ENCODE measurements around the gene KLHL22.
A peak's percentile ranks its signal among the peaks of the same experiment; 100 is the strongest.
"Not testable (repeated sequence)": the region's sequence is repeated elsewhere in the genome, so short reads cannot be mapped to it uniquely, and the experiment has no call there.

The KLHL22 gene

DNA sequence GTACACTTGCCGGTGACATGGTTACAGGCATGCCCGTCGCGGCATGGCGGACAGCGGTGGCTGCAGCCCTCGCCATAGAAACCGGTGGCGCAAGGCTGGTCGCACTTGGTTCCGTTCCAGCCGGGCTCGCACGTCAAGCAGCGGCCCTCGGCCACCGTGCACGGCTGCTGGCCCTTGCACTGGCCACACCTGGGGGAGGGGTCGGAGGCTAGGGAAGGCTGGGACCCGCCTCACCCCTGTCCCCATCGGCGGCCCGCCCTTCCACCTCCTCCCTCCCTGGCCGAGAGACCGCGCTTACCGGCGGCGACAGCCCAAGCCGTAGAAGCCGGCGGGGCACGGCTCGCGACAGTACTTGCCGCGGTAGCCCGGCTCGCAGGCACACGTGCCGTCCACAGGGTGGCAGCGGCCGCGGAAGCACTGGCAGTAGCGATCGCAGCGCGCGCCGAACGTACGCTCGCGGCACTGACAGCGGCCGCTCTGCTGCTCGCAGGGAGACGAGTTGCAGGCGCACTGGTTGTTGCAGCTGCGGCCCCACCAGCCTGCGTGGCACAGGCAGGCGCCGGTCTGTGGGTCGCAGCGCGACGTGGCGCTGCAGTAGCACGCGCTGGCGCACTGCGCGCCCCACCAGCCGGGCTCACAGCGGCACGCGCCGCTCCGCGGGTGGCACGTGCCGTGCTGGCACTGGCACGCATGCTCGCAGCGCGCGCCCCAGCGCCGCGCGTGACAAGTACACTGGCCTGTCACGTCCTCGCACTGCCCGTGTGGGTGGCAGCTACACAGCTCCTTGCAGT is 64.7 kb downstream of the KLHL22 start:
- DNase-seq, result no peak

GRCh38 chr22:20430101-20430719 is 65.4 kb downstream of the KLHL22 start:
- no peak for DNase-seq

GRCh38 chr22:20429254-20430100 is 66.1 kb downstream of the KLHL22 start:
- peak; percentile 80 for DNase-seq

- DNase-seq, result no peak
These were observed 66.9 kb downstream of the KLHL22 start for GRCh38 chr22:20428496-20429253.

DNA sequence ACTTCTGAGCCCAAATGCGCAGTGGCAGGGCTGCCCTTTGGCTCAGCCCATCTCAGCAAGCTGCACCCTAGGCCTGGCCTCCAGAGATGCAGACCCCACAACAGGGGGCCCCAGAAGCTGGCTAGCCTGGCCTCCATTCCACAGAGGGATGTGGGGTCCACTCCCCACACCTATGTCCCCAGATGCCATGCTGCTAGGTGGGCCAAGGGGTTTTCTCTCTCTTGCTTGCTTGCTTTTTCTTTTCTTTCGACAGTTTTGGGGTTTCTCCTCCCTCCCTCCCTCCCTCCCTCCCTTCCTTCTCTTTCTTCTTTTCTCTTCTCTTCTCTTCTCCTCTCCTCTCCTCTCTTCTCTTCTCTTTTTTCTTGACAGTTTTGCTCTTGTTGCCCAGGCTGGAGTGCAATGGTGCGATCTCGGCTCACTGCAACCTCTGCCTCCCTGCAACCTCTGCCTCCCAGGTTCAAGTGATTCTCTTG is 67.6 kb downstream of the KLHL22 start:
- no peak for DNase-seq

DNA sequence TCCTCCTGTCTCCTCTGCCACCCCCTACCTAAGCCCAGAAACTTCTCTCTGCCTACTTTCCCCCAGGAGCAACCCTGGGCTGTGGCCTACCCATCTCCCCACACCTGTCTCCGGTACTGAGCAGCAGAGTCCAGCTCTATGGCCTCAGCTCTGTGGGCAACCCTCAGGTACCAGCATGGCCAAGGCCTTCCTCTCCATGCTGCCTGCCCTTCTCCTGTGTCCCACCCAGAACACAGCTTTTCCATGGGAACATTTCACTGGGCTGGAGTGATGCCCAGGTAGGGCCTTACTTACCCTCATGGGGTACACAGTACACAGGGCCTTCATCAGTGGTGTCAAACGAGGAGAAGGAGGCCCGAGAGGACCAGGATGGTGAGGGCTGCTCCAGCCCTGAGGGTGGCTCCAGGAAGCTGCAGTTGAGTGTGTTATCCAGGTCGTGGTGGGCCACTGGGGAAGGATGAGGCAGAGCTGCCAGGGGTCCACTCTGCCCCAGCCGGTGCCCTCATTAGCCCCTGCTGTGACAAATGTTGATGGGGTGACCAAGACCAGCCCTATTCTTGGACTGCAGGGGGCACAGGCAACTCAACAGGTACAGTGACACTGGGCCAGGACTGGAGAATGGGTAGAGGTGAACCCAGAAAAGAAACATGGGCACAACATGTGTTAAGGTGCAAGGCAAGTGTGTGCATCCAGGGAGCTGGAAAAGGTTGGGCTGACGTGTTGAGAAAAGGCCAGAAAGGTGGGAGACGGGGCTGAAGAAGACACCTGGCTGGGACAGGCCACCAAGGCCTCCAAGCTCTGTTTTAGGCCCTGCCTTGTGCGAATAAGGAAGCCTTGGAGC is 68.3 kb downstream of the KLHL22 start:
- DNase-seq, result no peak

GRCh38 chr22:20426259-20426615 is 69.4 kb downstream of the KLHL22 start:
- no peak for DNase-seq

GRCh38 chr22:20425566-20426258 is 69.9 kb downstream of the KLHL22 start:
- DNase-seq, result no peak

GRCh38 chr22:20424932-20425565 is 70.5 kb downstream of the KLHL22 start:
- DNase-seq, result no peak

GRCh38 chr22:20424568-20424931 is 71.0 kb downstream of the KLHL22 start:
- no peak for DNase-seq

DNA sequence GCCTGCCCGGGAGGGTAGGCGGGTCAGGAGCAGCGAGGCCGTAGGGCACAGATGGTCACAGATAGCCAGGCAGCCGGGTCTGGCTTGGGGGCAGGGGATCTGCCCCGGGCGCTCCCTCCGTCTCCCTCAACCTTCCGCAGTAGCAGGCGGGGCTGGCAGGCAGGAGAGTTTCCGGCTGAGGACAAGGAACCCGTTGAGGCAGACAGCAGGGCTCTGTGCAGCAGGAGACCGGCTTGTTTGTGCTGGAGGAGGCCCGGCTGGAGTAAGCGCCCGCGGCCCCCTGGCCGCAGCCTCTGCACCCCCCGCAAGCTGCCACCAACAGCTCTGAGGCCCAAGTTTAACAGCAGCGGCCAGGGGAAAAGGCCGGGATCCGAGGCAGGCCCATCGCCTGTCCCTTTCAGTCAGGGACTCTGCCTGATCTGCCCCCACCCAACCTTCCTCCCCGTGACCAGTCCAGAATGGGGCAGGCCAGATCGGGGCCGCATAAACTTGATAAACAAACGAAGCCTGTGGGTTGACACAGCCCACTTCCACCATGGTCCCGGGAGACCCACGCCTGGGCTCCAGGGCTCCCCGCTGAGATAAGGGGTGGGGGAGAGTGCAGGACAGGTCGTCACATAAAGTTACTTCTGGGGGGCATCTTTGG is 71.6 kb downstream of the KLHL22 start:
- DNase-seq, result no peak

- no peak for DNase-seq
These were observed 72.3 kb downstream of the KLHL22 start for GRCh38 chr22:20423008-20423905.

DNA sequence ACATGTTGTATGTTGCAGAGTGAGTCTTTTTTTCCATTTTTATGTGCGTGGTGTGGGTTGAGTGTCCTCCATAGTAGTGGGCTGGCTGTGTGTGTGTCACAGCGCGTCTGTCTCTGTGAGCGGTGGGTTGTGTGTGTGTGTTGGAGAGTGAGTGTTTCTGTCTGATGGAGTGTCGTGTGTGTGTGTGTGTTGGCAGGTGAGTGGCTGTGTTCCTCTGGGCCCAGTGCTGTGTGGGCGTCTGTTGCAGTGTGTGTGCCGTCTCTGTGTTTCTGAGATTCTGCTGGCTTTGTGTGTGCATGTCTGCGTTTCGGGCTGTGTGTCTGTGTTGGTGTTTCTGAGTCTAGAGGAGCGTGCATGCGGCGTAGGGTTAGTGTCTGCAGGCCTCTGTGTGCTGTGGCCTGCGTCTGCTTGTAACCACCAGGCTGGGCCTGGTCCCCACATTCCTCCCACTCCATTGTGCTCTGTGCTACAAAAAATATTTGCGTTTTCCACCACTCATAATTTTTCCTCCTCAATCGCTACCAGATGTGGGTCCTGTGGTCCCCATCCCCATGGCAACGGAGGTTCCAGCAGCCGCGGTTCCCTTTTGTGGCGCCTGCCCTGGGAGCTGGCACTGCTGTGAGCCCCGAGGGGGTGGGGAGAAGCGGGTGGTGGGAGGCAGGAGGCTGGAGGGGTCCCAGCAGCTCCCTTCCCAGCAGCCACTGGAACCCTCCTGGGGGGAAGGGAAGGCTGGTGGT is 73.2 kb downstream of the KLHL22 start:
- DNase-seq, result peak; percentile 25

GRCh38 chr22:20421507-20421874 is 74.1 kb downstream of the KLHL22 start:
- DNase-seq, result peak; percentile 8

DNA sequence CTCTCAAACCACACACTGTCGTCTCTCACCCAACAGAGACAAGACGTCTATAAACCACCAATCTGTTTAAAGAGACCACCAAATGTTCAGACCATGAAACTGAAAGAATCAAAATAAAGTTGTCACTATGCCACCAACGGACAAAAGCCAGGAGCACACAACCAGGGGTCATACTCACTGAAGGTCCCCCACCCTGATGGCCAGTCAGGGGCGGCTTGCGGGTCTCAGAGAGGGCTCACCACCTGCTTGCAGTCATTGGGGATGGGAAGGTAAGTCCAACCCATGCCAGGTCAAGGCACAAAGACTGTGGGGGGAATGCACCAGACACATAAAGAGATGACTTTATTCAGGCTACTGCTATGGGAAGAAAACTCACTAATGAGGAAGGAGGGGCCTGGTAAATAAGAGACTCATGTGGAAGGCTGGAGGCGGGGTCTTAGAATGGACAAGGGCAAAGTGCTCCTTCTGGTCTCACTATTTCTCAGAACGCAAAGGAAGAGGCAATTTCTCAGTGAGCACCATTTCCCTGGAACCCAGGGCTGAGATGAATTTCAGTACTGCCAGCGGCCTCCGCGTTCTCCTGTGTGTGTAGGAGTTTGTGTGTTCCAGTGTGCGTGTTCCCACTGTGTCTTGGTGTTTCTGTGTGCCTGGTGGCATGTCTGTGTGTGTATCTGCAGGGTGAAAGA is 75.3 kb downstream of the KLHL22 start:
- no peak for DNase-seq

- no peak for DNase-seq
These were observed 76.0 kb downstream of the KLHL22 start for GRCh38 chr22:20419664-20419951.

GRCh38 chr22:20418211-20418788 is 77.3 kb downstream of the KLHL22 start:
- peak; percentile 78 for DNase-seq

DNA sequence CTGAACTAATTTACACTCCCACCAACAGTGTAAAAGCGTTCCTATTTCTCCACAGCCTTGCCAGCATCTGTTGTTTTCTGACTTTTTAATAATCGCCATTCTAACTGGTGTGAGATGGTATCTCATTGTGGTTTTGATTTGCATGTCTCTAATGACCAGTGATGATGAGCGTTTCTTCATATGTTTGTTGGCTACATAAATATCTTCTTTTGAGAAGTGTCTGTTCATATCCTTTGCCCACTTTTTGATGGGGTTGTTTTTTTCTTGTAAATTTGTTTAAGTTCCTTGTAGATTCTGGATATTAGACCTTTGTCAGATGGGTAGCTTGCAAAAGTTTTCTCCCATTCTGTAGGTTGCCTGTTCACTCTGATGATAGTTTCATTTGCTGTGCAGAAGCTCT is 79.9 kb downstream of the KLHL22 start:
- DNase-seq, result not testable (repeated sequence)
